Measurements from ENCODE around the gene RAB32.

GRCh38 chr6:146526192-146526591, 17.4 kb upstream of the RAB32 start:
- no peak for TF ChIP-seq SP2 (tag by site-specific recombination; IDR thresholded peaks at IDR 0.05)
- TF ChIP-seq, protein P1, sequence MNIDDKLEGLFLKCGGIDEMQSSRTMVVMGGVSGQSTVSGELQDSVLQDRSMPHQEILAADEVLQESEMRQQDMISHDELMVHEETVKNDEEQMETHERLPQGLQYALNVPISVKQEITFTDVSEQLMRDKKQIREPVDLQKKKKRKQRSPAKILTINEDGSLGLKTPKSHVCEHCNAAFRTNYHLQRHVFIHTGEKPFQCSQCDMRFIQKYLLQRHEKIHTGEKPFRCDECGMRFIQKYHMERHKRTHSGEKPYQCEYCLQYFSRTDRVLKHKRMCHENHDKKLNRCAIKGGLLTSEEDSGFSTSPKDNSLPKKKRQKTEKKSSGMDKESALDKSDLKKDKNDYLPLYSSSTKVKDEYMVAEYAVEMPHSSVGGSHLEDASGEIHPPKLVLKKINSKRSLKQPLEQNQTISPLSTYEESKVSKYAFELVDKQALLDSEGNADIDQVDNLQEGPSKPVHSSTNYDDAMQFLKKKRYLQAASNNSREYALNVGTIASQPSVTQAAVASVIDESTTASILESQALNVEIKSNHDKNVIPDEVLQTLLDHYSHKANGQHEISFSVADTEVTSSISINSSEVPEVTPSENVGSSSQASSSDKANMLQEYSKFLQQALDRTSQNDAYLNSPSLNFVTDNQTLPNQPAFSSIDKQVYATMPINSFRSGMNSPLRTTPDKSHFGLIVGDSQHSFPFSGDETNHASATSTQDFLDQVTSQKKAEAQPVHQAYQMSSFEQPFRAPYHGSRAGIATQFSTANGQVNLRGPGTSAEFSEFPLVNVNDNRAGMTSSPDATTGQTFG (tag by site-specific recombination; IDR thresholded peaks at IDR 0.05; ENCODE audit: borderline replicate concordance) = no peak
- TF ChIP-seq, protein P2, sequence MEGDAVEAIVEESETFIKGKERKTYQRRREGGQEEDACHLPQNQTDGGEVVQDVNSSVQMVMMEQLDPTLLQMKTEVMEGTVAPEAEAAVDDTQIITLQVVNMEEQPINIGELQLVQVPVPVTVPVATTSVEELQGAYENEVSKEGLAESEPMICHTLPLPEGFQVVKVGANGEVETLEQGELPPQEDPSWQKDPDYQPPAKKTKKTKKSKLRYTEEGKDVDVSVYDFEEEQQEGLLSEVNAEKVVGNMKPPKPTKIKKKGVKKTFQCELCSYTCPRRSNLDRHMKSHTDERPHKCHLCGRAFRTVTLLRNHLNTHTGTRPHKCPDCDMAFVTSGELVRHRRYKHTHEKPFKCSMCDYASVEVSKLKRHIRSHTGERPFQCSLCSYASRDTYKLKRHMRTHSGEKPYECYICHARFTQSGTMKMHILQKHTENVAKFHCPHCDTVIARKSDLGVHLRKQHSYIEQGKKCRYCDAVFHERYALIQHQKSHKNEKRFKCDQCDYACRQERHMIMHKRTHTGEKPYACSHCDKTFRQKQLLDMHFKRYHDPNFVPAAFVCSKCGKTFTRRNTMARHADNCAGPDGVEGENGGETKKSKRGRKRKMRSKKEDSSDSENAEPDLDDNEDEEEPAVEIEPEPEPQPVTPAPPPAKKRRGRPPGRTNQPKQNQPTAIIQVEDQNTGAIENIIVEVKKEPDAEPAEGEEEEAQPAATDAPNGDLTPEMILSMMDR (tag by site-specific recombination; IDR thresholded peaks at IDR 0.05) = no peak
- no peak for TF ChIP-seq YY1 (tag by site-specific recombination; IDR thresholded peaks at IDR 0.05)
- no peak for TF ChIP-seq ZBTB7A (tag by site-specific recombination; IDR thresholded peaks at IDR 0.05; ENCODE audit: low read depth)
- TF ChIP-seq ZNF114 (tag by site-specific recombination; IDR thresholded peaks at IDR 0.05) = no peak
- no peak for TF ChIP-seq ZNF423 (tag by site-specific recombination; IDR thresholded peaks at IDR 0.05)
- TF ChIP-seq, protein P3, sequence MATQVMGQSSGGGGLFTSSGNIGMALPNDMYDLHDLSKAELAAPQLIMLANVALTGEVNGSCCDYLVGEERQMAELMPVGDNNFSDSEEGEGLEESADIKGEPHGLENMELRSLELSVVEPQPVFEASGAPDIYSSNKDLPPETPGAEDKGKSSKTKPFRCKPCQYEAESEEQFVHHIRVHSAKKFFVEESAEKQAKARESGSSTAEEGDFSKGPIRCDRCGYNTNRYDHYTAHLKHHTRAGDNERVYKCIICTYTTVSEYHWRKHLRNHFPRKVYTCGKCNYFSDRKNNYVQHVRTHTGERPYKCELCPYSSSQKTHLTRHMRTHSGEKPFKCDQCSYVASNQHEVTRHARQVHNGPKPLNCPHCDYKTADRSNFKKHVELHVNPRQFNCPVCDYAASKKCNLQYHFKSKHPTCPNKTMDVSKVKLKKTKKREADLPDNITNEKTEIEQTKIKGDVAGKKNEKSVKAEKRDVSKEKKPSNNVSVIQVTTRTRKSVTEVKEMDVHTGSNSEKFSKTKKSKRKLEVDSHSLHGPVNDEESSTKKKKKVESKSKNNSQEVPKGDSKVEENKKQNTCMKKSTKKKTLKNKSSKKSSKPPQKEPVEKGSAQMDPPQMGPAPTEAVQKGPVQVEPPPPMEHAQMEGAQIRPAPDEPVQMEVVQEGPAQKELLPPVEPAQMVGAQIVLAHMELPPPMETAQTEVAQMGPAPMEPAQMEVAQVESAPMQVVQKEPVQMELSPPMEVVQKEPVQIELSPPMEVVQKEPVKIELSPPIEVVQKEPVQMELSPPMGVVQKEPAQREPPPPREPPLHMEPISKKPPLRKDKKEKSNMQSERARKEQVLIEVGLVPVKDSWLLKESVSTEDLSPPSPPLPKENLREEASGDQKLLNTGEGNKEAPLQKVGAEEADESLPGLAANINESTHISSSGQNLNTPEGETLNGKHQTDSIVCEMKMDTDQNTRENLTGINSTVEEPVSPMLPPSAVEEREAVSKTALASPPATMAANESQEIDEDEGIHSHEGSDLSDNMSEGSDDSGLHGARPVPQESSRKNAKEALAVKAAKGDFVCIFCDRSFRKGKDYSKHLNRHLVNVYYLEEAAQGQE (tag by site-specific recombination; IDR thresholded peaks at IDR 0.05) = no peak
- no peak for TF ChIP-seq ZNF707 (tag by site-specific recombination; IDR thresholded peaks at IDR 0.05)
- no peak for TF ChIP-seq HOXA7 (CRISPR knock-in tag; IDR thresholded peaks at IDR 0.05; ENCODE audit: borderline replicate concordance)
- no peak for TF ChIP-seq ZNF416 (tag by site-specific recombination; IDR thresholded peaks at IDR 0.05)
- TF ChIP-seq ATF2 (tag by site-specific recombination; IDR thresholded peaks at IDR 0.05; ENCODE audit: low read depth) = no peak
- no peak for TF ChIP-seq ZNF184 (tag by site-specific recombination; IDR thresholded peaks at IDR 0.05)
- no peak for TF ChIP-seq ZNF311 (tag by site-specific recombination; IDR thresholded peaks at IDR 0.05; ENCODE audit: borderline replicate concordance)

Data from HEK293 (cell line).